ENCODE measurements around the gene PLAAT3.
"Not testable (repeated sequence)": the region's sequence is repeated elsewhere in the genome, so short reads cannot be mapped to it uniquely, and the experiment has no call there.

Gene PLAAT3

GRCh38 chr11:63567044-63567840 is 47.0 kb downstream of the PLAAT3 start:
- peak; percentile 66 for DNase-seq (ENCODE audit: low spot score)

DNA sequence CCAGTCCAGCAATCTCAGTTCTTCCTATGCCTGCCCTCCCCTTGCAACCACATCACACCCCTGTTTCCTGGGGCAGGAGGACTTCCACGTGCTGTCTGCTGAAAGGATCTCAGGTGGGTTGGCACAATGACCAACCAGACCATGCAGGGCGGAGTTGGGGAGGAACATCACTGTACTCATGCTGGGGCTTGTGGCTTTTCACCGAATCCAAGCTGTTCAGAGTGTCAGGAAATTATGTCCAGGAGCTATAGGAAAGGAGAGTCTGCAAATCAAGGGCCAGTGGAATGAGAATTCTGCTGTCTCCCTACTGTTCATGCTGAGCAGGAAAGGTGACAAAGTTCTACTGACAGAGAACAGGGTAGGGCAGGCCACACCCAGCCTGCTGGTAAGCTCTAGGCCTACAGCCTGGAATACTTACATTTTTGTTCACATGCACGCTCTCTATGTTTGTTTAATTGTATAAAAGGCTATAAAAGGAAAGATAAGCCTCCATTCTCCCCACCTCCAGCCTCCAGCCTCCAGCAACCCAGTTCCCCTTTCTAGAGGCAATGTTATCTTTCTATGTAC is 49.4 kb downstream of the PLAAT3 start:
- DNase-seq (ENCODE audit: low spot score), result no peak

GRCh38 chr11:63564056-63564774 is 50.0 kb downstream of the PLAAT3 start:
- DNase-seq (ENCODE audit: low spot score), result no peak

- no peak for DNase-seq (ENCODE audit: low spot score)
Observed at GRCh38 chr11:63563201-63564055, 50.8 kb downstream of the PLAAT3 start, which contains the start of gene PLAAT2. Gene PLAAT2, minus strand, starts transcription at chr11:63563379. Its CDS starts 55 bp downstream, at chr11:63563324.

- no peak for DNase-seq (ENCODE audit: low spot score)
Observed at GRCh38 chr11:63560506-63561180, 53.6 kb downstream of the PLAAT3 start.

- DNase-seq (ENCODE audit: low spot score), result no peak
Observed at GRCh38 chr11:63558459-63559157, 55.6 kb downstream of the PLAAT3 start.

DNA sequence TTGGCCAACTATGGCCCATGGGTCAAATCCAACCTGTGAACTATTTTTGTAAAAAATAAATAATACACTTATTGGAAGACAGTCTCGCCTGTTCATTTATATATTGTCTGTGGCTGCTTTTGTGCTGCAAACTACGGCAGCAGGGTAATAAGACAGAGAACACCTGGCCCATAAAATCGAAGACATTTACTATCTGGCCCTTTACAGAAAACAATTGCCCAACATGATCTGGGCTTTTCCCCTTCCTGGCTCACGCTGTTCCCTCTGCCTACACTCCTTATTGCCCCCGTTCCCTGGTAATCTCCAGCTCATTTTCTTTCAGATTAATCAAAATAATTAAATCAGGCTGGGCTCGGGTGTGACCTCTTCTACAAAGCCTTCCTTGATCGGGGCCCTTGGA is 56.7 kb downstream of the PLAAT3 start:
- no peak for DNase-seq (ENCODE audit: low spot score)

GRCh38 chr11:63556404-63557013 is 57.7 kb downstream of the PLAAT3 start:
- DNase-seq (ENCODE audit: low spot score), result no peak

- DNase-seq (ENCODE audit: low spot score), result no peak
Observed at GRCh38 chr11:63554877-63555223, 59.4 kb downstream of the PLAAT3 start.

- no peak for DNase-seq (ENCODE audit: low spot score)
Observed at GRCh38 chr11:63553759-63554158, 60.5 kb downstream of the PLAAT3 start.

DNA sequence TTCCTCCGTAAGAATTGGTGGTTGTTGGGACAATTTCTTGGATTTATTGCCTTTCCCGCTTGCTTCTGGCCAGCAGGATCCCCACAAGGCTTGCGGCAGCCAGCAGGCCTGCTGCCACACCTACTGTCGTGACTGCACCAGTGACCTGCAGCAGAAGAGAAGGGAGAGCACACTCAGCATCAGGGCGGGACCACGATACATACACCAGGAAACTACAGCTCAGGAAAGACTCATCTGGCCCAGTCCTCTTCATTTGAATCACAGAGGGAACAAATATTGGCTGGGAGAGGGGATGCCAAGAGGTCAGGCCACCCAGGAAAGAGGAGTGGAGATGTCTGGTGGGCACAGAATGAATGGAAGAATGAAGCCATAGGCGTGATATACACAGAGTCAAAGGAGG is 61.3 kb downstream of the PLAAT3 start:
- no peak for DNase-seq (ENCODE audit: low spot score)

GRCh38 chr11:63551889-63552266 is 62.4 kb downstream of the PLAAT3 start:
- no peak for DNase-seq (ENCODE audit: low spot score)

DNA sequence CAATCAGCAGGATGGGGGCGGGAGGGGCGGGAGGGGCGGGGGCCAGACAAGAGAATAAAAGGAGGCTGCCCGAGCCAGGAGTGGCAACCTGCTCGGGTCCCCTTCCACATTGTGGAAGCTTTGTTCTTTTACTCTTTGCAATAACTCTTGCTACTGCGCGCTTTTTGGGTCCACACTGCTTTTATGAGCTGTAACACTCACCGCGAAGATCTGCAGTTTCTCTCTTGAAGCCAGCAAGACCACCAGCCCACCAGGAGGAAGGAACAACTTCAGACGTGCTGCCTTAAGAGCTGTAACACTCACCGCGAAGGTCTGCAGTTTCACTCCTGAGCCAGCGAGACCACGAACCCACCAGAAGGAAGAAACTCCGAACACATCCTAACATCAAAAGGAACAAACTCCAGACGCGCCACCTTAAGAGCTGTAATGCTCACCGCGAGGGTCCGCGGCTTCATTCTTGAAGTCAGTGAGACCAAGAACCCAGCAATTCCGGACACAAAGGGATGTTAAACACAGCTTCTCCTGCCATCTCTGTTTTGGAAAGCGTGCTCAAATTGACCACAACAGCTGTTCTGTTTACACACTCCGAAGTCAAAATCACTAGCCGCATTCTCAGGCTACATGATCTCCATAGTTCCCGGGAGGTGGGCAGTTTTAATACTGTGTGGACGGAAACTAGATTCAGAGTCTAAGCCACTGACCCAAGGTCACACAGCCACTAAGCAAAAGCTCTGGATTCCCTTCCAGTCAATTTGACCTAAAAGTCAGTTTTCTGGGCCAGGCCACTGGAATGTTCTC is 62.9 kb downstream of the PLAAT3 start:
- DNase-seq (ENCODE audit: low spot score), result no peak

DNA sequence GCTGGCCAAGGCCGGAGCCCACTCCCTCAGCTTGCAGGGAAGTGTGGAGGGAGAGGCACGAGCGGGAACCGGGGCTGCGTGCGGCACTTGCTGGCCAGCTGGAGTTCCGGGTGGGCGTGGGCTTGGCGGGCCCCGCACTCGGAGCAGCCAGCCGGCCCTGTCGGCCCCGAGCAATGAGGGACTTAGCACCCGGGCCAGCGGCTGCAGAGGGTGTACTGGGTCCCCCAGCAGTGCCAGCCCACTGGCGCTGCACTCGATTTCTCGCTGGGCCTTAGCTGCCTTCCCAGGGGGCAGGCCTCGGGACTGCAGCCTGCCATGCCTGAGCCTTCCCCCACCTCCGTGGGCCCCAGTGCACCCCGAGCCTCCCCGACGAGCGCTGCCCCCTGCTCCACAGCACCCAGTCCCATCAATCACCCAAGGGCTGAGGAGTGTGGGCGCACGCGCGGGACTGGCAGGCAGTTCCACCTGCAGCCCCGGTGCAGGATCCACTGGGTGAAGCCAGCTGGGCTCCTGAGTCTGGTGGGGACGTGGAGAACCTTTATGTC is 64.0 kb downstream of the PLAAT3 start:
- DNase-seq (ENCODE audit: low spot score), result not testable (repeated sequence)

GRCh38 chr11:63549411-63549810 is 64.8 kb downstream of the PLAAT3 start:
- DNase-seq (ENCODE audit: low spot score), result no peak

DNA sequence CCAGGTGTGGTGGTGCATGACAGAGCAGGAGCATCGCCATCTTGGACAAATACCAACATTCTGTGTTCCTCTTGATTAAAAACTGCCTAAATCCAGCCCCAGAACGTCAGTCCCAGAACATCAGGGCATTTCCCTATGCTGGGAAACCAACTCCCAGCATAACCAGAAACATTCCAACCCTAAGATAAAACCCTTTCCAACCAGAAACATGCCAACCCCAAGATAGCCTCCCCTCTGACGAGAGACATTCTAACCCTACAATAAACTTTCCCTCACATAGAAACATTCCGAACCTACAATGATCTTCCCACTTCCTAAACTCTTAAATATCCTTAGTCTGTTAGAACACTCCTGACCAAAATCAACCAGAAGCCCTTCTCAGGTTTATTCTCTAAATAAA is 66.1 kb downstream of the PLAAT3 start:
- no peak for DNase-seq (ENCODE audit: low spot score)

DNA sequence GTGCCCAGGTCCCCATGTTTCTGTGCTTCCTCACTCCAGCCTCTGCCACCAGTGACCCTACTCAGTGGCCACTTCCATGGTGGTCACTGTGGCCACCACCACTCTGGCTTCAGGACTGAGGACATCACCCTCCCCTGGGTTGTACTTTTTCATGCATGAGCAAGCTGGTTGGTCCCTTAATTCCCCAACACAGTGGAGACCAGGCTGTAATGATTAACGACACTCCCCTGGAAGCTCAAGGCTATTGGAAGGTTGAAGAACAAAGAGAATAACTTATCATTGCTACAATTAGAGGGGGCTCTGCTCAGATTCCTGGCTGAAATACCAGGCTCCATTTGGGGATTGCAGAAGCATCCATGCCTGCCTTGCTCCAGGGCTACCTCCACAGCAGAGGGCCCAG is 67.2 kb downstream of the PLAAT3 start:
- no peak for DNase-seq (ENCODE audit: low spot score)

DNA sequence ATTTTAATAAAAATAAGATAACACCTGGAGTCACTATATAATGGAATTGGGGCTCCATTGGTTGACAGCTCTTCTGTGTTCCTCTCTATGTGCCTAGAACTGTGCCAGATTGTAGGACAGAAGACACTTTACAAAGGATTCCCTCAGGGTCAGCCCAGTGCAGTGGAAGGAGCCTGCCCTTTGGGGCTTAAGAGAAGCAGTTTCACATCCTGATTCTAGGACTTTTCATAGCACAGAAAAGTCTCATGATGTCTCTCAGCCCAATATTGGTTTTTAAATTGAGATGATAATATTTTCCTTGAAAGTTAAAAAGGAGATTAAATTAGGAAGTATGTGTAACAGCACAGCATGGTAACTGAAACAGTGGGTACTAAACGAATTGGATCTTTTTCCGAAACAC is 70.5 kb downstream of the PLAAT3 start:
- DNase-seq (ENCODE audit: low spot score), result no peak

DNA sequence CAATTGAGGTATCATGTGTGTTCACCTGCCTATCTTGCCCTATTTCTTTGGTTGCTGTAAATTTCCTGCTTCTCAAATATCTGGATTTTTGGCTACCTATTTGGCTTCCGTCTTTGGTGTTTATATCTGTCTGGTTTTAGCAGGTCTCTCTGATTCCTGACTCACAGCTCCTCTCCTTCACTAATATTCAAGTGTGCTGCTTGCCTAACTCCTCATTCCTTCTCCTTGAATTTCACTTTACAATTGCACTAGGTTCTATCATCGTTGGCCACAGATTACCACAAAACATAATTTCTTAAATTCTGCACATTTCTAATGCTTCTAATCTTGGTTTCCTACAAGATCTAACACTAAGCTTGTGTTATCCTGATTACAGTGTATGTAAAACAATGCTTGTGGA is 71.7 kb downstream of the PLAAT3 start:
- not testable (repeated sequence) for DNase-seq (ENCODE audit: low spot score)

Measured in germinal center (tissue), 1 donor.